PFSK-1 (cell line): ENCODE measurements around the gene ERBB2.

Experiments
- POLR2AphosphoS5 ChIP-seq: IDR thresholded peaks from 2 replicates; pipeline ENCODE4 v1.6.1; 2012; ENCODE audit warnings: low read depth, mild to moderate bottlenecking, control low read depth, low read length, moderate library complexity
- SIN3A ChIP-seq: IDR thresholded peaks from 2 replicates; pipeline ENCODE4 v1.6.1; 2012; ENCODE audit warnings: mild to moderate bottlenecking, low read length, moderate library complexity, borderline replicate concordance; ENCODE audit not compliant: insufficient read depth
- TAF1 ChIP-seq: IDR thresholded peaks from 2 replicates; pipeline ENCODE4 v1.6.1; 2012; ENCODE audit warnings: low read length, control low read depth, borderline replicate concordance; ENCODE audit not compliant: insufficient read depth
- TF ChIP-seq, protein P1 (sequence below), 2 experiments: IDR thresholded peaks; 2 replicates each; pipeline versions ENCODE4 v1.6.1 to v1.8.0; 2011 to 2012; ENCODE audit warnings: low read depth in 2 of 2, low read length in 2 of 2, control low read depth in 1 of 2, inconsistent platforms in 1 of 2, mild to moderate bottlenecking in 1 of 2, moderate library complexity in 1 of 2; ENCODE audit not compliant: insufficient read depth in 1 of 2

DNA sequence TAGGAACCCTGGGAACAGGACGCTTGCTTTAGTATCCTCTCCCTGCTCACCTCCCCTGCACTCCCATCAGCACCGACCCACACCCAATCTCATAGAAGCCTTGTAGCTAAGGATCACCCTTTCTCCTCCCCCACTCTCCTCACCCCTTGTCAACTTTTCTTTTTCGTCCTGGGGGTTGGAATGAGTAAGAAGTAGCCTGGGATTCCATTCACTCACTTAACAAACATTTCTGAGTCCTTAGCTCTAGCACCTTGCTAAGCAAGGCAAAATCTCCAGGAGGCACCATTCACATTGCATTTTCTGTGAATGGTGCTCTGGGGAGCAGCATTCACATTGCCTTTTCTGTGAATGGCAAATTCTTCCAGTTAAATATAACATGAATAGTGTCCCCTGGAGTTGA, 10.9 kb upstream of the ERBB2 start:
- TF ChIP-seq POLR2AphosphoS5 (no peak), TAF1 (no peak), SIN3A (no peak)
- TF ChIP-seq, protein P1, sequence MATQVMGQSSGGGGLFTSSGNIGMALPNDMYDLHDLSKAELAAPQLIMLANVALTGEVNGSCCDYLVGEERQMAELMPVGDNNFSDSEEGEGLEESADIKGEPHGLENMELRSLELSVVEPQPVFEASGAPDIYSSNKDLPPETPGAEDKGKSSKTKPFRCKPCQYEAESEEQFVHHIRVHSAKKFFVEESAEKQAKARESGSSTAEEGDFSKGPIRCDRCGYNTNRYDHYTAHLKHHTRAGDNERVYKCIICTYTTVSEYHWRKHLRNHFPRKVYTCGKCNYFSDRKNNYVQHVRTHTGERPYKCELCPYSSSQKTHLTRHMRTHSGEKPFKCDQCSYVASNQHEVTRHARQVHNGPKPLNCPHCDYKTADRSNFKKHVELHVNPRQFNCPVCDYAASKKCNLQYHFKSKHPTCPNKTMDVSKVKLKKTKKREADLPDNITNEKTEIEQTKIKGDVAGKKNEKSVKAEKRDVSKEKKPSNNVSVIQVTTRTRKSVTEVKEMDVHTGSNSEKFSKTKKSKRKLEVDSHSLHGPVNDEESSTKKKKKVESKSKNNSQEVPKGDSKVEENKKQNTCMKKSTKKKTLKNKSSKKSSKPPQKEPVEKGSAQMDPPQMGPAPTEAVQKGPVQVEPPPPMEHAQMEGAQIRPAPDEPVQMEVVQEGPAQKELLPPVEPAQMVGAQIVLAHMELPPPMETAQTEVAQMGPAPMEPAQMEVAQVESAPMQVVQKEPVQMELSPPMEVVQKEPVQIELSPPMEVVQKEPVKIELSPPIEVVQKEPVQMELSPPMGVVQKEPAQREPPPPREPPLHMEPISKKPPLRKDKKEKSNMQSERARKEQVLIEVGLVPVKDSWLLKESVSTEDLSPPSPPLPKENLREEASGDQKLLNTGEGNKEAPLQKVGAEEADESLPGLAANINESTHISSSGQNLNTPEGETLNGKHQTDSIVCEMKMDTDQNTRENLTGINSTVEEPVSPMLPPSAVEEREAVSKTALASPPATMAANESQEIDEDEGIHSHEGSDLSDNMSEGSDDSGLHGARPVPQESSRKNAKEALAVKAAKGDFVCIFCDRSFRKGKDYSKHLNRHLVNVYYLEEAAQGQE (IDR thresholded peaks at IDR 0.05; ENCODE audit: insufficient read depth in 1 of 2, low read depth in 2 of 2, low read length in 2 of 2), result no peak
